ENCODE measurements around the gene NCDN.

- TF ChIP-seq, protein P1, sequence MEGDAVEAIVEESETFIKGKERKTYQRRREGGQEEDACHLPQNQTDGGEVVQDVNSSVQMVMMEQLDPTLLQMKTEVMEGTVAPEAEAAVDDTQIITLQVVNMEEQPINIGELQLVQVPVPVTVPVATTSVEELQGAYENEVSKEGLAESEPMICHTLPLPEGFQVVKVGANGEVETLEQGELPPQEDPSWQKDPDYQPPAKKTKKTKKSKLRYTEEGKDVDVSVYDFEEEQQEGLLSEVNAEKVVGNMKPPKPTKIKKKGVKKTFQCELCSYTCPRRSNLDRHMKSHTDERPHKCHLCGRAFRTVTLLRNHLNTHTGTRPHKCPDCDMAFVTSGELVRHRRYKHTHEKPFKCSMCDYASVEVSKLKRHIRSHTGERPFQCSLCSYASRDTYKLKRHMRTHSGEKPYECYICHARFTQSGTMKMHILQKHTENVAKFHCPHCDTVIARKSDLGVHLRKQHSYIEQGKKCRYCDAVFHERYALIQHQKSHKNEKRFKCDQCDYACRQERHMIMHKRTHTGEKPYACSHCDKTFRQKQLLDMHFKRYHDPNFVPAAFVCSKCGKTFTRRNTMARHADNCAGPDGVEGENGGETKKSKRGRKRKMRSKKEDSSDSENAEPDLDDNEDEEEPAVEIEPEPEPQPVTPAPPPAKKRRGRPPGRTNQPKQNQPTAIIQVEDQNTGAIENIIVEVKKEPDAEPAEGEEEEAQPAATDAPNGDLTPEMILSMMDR (conservative IDR thresholded peaks at IDR 0.05; ENCODE audit: low read length), result peak; percentile 96
- TF ChIP-seq EZH2phosphoT487 (IDR thresholded peaks at IDR 0.05; ENCODE audit: borderline replicate concordance, low read depth, low read length), result no peak
Observed at GRCh38 chr1:35568975-35569395, 11.4 kb downstream of the NCDN start.

All from OCI-LY7 (cell line).